GM12878 (cell line): ENCODE results near the gene HNF4A. TPM values are rescaled to one million over a fixed set of nuclear protein-coding genes. Genes with fewer than 3 reads are reported as not detected.

Experiments
- ESRRA ChIP-seq: IDR thresholded peaks from 2 replicates; pipeline ENCODE4 v1.6.1; 2012; ENCODE audit warnings: mild to moderate bottlenecking, low read length, improper control_type of control experiment
- MYB ChIP-seq: fragments of 150-350 bp; IDR thresholded peaks from 2 replicates; pipeline ENCODE4 v1.6.1; 2014; ENCODE audit warnings: mild to moderate bottlenecking, low read depth, low read length, borderline replicate concordance
- SP1 ChIP-seq: IDR thresholded peaks from one replicate; pipeline ENCODE4 v1.6.1; 2011; ENCODE audit warnings: low read depth, low read length
- SPI1 ChIP-seq: IDR thresholded peaks from 2 replicates; pipeline ENCODE4 v1.6.1; 2011; ENCODE audit warnings: low read depth, mild to moderate bottlenecking, low read length, moderate library complexity, borderline replicate concordance; ENCODE audit not compliant: insufficient read depth
- STAT1 ChIP-seq: fragments of 450-650 bp; conservative IDR thresholded peaks from 2 replicates; pipeline ENCODE4 v1.6.1; 2014; ENCODE audit warnings: antibody characterized with exemption, mild to moderate bottlenecking
- STAT3 ChIP-seq: IDR thresholded peaks from 2 replicates; pipeline ENCODE4 v1.6.1; 2011; ENCODE audit warnings: low read depth, low read length, improper control_type of control experiment
- YBX1 ChIP-seq: fragments of 450-650 bp; IDR thresholded peaks from 2 replicates; pipeline ENCODE4 v1.6.1; 2016; ENCODE audit warnings: antibody characterized with exemption
- polyA plus RNA-seq, 11 experiments: library from polyadenylated mRNA; depleted of rRNA in 4 of 11; unstranded in 6 of 11; stranded (reverse) in 5 of 11; fragments of >200 nt; fragmentation: Nextera tagmentation in 4 of 11; fragmentation: Illumina TruSeq in 1 of 11; extraction: Ambion mirVana in 4 of 11; extraction: Trizol in 1 of 11; gene quantifications; 1 replicate in 1 of 11; 2 replicates in 10 of 11; pipeline versions ENCODE4 v1.2.1 to v1.2.3, GENCODE V29; 2011 to 2016; ENCODE audit warnings: inconsistent platforms in 2 of 11, missing spikeins in 2 of 11, low read depth in 1 of 11
- total RNA-seq, 4 experiments: library from RNA; depleted of rRNA in 3 of 4; stranded (reverse); fragments of >200 nt in 3 of 4; fragmentation: Illumina TruSeq in 1 of 4; extraction: Trizol in 1 of 4; gene quantifications; 2 replicates each; pipeline versions ENCODE4 v1.2.1 to v1.2.3, GENCODE V29; 2013 to 2021
- TF ChIP-seq, protein P1 (sequence below): fragments of 450-650 bp; IDR thresholded peaks from 2 replicates; pipeline ENCODE4 v1.6.1; 2017; ENCODE audit warnings: mild to moderate bottlenecking, moderate library complexity
- TF ChIP-seq, protein P2 (sequence below): fragments of 450-650 bp; IDR thresholded peaks from 2 replicates; pipeline ENCODE4 v1.6.1; 2017; ENCODE audit warnings: borderline replicate concordance
- TF ChIP-seq, protein P3 (sequence below): IDR thresholded peaks from 2 replicates; pipeline ENCODE4 v1.6.1; 2012; ENCODE audit warnings: low read depth, low read length, improper control_type of control experiment
- TF ChIP-seq, protein P4 (sequence below): fragments of 450-650 bp; formaldehyde crosslinking; IDR thresholded peaks from 2 replicates; pipeline ENCODE4 v1.4.0; 2020; ENCODE audit warnings: mild to moderate bottlenecking, moderate library complexity
- TF ChIP-seq, protein P5 (sequence below): IDR thresholded peaks from 2 replicates; pipeline ENCODE4 v1.6.1; 2011; ENCODE audit warnings: mild to moderate bottlenecking, low read depth, low read length, moderate library complexity; ENCODE audit not compliant: insufficient replicate concordance

Gene HNF4A
- total and polyA plus RNA-seq, 10 of the 15 experiments (the other 5 are each of a cell fraction or from before 2014, with no cell fraction given) = 0.21 TPM; not detected in 9

DNA sequence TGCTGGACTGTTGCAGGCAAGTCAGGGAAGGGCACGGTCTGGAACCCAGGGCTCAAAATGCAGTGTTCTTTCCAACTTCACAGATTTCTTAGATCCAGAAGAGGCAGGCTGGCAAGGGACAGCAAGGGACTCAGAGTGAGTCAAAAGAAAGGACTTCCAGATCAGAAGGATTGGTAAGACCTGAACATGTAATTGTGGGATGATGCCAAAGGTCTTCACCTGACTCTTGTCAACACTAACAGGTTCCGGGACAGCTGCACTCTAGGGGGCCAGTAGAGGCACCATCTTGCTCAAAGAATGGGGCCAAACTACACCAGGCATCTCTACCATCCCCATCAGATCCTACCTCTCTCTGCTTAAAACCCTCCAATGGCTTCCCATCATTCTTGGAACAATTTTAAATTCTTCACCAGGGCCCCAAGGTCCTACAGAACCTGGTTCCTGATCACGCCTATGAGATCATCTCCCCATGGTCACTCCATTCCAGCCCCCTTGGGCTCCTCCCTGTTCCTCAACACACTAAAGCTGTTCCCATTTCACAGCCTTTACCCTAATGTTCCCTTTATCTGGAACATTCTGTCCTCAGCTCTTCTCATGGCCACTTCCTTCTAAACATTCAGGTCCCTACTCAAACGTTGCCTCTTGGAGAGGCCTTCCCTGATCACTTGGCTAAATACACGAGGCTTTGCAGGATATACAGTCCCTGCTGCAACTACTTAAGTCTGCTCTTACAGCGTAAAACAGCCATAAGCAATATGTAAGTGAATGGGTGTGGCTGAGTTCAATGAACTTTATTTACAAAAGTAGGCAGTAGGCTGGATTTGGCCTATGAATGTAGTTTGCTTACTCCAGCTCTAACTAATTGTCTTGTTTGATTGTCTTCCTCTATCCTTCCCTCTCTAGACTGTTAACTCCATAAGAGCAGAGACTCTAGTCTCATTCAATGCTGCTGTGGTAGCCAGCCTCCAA is 90.5 kb downstream of the HNF4A start (continued):
- TF ChIP-seq, protein P1, sequence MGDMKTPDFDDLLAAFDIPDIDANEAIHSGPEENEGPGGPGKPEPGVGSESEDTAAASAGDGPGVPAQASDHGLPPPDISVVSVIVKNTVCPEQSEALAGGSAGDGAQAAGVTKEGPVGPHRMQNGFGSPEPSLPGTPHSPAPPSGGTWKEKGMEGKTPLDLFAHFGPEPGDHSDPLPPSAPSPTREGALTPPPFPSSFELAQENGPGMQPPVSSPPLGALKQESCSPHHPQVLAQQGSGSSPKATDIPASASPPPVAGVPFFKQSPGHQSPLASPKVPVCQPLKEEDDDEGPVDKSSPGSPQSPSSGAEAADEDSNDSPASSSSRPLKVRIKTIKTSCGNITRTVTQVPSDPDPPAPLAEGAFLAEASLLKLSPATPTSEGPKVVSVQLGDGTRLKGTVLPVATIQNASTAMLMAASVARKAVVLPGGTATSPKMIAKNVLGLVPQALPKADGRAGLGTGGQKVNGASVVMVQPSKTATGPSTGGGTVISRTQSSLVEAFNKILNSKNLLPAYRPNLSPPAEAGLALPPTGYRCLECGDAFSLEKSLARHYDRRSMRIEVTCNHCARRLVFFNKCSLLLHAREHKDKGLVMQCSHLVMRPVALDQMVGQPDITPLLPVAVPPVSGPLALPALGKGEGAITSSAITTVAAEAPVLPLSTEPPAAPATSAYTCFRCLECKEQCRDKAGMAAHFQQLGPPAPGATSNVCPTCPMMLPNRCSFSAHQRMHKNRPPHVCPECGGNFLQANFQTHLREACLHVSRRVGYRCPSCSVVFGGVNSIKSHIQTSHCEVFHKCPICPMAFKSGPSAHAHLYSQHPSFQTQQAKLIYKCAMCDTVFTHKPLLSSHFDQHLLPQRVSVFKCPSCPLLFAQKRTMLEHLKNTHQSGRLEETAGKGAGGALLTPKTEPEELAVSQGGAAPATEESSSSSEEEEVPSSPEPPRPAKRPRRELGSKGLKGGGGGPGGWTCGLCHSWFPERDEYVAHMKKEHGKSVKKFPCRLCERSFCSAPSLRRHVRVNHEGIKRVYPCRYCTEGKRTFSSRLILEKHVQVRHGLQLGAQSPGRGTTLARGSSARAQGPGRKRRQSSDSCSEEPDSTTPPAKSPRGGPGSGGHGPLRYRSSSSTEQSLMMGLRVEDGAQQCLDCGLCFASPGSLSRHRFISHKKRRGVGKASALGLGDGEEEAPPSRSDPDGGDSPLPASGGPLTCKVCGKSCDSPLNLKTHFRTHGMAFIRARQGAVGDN = no peak
- TF ChIP-seq, protein P2, sequence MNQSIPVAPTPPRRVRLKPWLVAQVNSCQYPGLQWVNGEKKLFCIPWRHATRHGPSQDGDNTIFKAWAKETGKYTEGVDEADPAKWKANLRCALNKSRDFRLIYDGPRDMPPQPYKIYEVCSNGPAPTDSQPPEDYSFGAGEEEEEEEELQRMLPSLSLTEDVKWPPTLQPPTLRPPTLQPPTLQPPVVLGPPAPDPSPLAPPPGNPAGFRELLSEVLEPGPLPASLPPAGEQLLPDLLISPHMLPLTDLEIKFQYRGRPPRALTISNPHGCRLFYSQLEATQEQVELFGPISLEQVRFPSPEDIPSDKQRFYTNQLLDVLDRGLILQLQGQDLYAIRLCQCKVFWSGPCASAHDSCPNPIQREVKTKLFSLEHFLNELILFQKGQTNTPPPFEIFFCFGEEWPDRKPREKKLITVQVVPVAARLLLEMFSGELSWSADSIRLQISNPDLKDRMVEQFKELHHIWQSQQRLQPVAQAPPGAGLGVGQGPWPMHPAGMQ = no peak
- TF ChIP-seq STAT3 = no peak
- TF ChIP-seq SP1 = no peak
- TF ChIP-seq SPI1 = no peak
- TF ChIP-seq, protein P3, sequence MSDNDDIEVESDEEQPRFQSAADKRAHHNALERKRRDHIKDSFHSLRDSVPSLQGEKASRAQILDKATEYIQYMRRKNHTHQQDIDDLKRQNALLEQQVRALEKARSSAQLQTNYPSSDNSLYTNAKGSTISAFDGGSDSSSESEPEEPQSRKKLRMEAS = no peak
- TF ChIP-seq ESRRA = no peak
- no peak for TF ChIP-seq YBX1
- TF ChIP-seq, protein P4, sequence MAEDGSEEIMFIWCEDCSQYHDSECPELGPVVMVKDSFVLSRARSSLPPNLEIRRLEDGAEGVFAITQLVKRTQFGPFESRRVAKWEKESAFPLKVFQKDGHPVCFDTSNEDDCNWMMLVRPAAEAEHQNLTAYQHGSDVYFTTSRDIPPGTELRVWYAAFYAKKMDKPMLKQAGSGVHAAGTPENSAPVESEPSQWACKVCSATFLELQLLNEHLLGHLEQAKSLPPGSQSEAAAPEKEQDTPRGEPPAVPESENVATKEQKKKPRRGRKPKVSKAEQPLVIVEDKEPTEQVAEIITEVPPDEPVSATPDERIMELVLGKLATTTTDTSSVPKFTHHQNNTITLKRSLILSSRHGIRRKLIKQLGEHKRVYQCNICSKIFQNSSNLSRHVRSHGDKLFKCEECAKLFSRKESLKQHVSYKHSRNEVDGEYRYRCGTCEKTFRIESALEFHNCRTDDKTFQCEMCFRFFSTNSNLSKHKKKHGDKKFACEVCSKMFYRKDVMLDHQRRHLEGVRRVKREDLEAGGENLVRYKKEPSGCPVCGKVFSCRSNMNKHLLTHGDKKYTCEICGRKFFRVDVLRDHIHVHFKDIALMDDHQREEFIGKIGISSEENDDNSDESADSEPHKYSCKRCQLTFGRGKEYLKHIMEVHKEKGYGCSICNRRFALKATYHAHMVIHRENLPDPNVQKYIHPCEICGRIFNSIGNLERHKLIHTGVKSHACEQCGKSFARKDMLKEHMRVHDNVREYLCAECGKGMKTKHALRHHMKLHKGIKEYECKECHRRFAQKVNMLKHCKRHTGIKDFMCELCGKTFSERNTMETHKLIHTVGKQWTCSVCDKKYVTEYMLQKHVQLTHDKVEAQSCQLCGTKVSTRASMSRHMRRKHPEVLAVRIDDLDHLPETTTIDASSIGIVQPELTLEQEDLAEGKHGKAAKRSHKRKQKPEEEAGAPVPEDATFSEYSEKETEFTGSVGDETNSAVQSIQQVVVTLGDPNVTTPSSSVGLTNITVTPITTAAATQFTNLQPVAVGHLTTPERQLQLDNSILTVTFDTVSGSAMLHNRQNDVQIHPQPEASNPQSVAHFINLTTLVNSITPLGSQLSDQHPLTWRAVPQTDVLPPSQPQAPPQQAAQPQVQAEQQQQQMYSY = no peak
- no peak for TF ChIP-seq STAT1
- no peak for TF ChIP-seq MYB
- TF ChIP-seq, protein P5, sequence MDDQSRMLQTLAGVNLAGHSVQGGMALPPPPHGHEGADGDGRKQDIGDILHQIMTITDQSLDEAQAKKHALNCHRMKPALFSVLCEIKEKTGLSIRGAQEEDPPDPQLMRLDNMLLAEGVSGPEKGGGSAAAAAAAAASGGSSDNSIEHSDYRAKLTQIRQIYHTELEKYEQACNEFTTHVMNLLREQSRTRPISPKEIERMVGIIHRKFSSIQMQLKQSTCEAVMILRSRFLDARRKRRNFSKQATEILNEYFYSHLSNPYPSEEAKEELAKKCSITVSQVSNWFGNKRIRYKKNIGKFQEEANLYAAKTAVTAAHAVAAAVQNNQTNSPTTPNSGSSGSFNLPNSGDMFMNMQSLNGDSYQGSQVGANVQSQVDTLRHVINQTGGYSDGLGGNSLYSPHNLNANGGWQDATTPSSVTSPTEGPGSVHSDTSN = no peak
